Measurements from ENCODE around the gene NBEA.

The NBEA gene

DNA sequence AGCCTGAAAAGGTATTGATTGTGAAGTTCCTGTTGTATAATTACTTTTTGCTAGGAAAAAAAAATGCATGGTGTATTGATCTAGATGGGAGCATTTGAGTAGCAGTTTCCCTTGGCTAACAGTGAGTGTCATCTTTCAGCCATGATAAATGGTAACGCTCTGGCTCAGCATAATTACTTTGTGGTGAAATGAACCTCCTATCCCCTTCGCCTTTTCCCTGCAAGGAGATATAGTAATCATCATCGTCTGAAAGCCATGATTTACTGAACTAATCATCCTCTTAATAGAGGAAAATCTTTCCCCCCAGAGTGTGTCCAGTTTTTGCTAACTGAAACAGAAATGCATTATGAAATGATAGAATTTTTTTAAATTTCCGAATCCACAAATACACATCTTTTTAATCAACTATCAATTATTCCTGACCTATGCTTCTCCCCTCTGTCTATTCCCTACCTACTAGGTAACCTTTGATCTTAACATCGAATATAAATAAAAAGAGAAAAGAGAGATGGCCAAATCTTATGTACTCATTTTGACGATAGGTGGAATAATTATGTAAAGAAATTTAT lies 445.7 kb downstream of the NBEA start:
- no peak overlapping the region for H3K23ac ChIP-seq (ENCODE audit: low read length)
- H4K12ac ChIP-seq (ENCODE audit: low read depth, low read length): no peak overlapping the region
- no peaks in the 10 kb centered on the region for H3K79me1 ChIP-seq (ENCODE audit: low read length)
- no peak overlapping the region for H3K18ac ChIP-seq (ENCODE audit: low read length)
- no peaks in the 10 kb centered on the region for H3K79me2 ChIP-seq (ENCODE audit: control insufficient read depth, insufficient read depth, low read length, poor library complexity)
- no peaks in the 10 kb centered on the region for H3K36me3 ChIP-seq (ENCODE audit: control insufficient read depth in 1 of 2, insufficient read depth in 2 of 2, low read length in 2 of 2)
- no peak overlapping the region for H4K8ac ChIP-seq (ENCODE audit: low read depth, low read length)
- H3K4me2 ChIP-seq (ENCODE audit: low read length): no peak overlapping the region
- no peak overlapping the region for H2BK120ac ChIP-seq (ENCODE audit: insufficient read depth, low read length, poor library complexity)
- no peak overlapping the region for H2AK5ac ChIP-seq (ENCODE audit: low read length)
- H3K4me1 ChIP-seq (ENCODE audit: control insufficient read depth in 1 of 2, insufficient read depth in 2 of 2, low read length in 2 of 2): no peaks in the 10 kb centered on the region
- H3K27ac ChIP-seq (ENCODE audit: low read depth, low read length): no peak overlapping the region
- no peak overlapping the region for H2AFZ ChIP-seq (ENCODE audit: insufficient read depth, low read length, poor library complexity)
- H3K27me3 ChIP-seq (ENCODE audit: insufficient read depth, low read length): no peaks in the 10 kb centered on the region
- no peak for DNase-seq
- WGBS (ENCODE audit: extremely low coverage, insufficient coverage, insufficient read length): 100% methylated on average over 1 of the region's 6 CpGs
- no peak overlapping the region for H4K91ac ChIP-seq (ENCODE audit: low read depth, low read length)
- H3K4me3 ChIP-seq (ENCODE audit: low read depth, low read length): no peak overlapping the region
- H2BK12ac ChIP-seq (ENCODE audit: low read length): no peak overlapping the region
- no peak overlapping the region for H2BK5ac ChIP-seq (ENCODE audit: low read depth, low read length, poor library complexity)
- no peak overlapping the region for H3K4ac ChIP-seq (ENCODE audit: low read depth, low read length)
- H3K9ac ChIP-seq (ENCODE audit: low read length): no peak overlapping the region
- no peak overlapping the region for H3K14ac ChIP-seq (ENCODE audit: low read length)
- H3K9me3 ChIP-seq (ENCODE audit: insufficient read depth, low read depth, low read length): no peaks in the 10 kb centered on the region

DNA sequence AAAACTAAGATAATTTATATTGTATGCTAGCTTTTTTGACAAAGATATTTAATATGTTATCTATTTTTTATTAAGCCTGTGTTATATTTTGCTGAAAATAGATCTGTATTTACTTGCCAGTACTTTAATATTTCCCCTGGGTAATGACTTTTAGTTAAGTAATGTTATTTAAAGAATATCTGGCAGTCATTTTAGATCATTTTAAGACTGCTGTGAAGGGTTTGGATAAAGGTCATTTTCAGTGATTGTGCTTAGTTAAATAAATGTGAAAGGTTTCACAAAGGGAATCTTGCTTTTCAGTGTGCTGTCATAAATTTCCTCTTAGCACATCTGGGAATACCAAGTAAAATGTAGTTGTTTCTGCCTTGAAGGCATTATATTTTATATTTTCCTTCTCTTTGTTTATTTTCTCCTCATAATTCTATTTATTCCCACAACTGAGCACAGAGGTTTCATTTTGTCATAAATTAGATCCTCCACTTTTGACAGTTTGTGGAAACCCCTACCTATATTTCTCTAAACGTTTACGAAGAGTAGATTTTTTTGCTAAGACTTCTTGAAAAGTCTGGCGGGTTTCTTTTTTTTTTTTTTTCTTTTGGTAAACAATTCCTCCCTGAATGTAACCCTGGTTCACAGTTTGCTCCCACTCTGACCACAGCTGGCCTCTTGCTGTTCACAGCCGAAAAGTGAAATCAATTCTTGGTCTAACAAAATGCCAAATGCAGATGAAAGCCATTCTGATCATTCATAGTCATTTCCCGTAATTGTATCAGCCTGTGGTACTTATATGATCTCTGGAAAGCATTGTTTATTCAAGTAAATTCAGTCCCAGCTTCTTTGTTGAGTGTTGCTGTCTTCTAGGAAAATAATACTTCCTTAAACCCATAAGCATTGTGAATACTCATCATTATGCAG lies 446.6 kb downstream of the NBEA start:
- Histone ChIP-seq H3K27ac (ENCODE audit: low read depth, low read length) (no peak overlapping the region), H3K18ac (ENCODE audit: low read length) (no peak overlapping the region), H3K36me3 (ENCODE audit: control insufficient read depth in 1 of 2, insufficient read depth in 2 of 2, low read length in 2 of 2) (no peaks in the 10 kb centered on the region), H2AK5ac (ENCODE audit: low read length) (no peak overlapping the region), H3K23ac (ENCODE audit: low read length) (no peak overlapping the region), H3K9ac (ENCODE audit: low read length) (no peak overlapping the region), H4K8ac (ENCODE audit: low read depth, low read length) (no peak overlapping the region), H4K91ac (ENCODE audit: low read depth, low read length) (no peak overlapping the region), H3K14ac (ENCODE audit: low read length) (no peak overlapping the region), H3K4ac (ENCODE audit: low read depth, low read length) (no peak overlapping the region), H3K4me1 (ENCODE audit: control insufficient read depth in 1 of 2, insufficient read depth in 2 of 2, low read length in 2 of 2) (no peaks in the 10 kb centered on the region), H3K4me2 (ENCODE audit: low read length) (no peak overlapping the region), H3K79me1 (ENCODE audit: low read length) (no peaks in the 10 kb centered on the region), H3K4me3 (ENCODE audit: low read depth, low read length) (no peak overlapping the region), H3K79me2 (ENCODE audit: control insufficient read depth, insufficient read depth, low read length, poor library complexity) (no peaks in the 10 kb centered on the region), H2BK5ac (ENCODE audit: low read depth, low read length, poor library complexity) (no peak overlapping the region), H2AFZ (ENCODE audit: insufficient read depth, low read length, poor library complexity) (no peak overlapping the region), H4K12ac (ENCODE audit: low read depth, low read length) (no peak overlapping the region), H3K27me3 (ENCODE audit: insufficient read depth, low read length) (no peaks in the 10 kb centered on the region), H2BK12ac (ENCODE audit: low read length) (no peak overlapping the region), H2BK120ac (ENCODE audit: insufficient read depth, low read length, poor library complexity) (no peak overlapping the region), H3K9me3 (ENCODE audit: insufficient read depth, low read depth, low read length) (no peaks in the 10 kb centered on the region)
- DNase-seq: no peak
- WGBS (ENCODE audit: extremely low coverage, insufficient coverage, insufficient read length): no CpG with 5 or more reads among the region's 5 CpGs

DNA sequence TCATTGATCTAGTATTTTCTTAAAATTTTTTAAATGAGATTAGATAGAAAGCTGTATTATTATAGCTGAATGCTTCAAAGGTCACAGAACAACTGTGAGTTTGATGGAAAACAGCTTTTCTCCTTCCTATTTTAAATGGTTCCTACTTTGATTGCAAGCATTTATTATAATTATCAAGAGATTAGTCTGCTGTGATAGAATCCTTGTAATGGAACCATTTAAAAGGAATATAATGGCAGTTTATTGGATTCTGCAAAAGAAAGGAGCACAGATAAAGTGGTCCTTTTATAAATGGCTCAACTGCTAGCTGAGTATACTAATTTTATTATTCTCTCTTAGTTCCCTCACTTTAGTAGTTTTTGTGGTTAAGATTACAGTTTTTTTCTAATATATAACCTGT lies 447.5 kb downstream of the NBEA start:
- no peaks in the 10 kb centered on the region for H3K79me2 ChIP-seq (ENCODE audit: control insufficient read depth, insufficient read depth, low read length, poor library complexity)

DNA sequence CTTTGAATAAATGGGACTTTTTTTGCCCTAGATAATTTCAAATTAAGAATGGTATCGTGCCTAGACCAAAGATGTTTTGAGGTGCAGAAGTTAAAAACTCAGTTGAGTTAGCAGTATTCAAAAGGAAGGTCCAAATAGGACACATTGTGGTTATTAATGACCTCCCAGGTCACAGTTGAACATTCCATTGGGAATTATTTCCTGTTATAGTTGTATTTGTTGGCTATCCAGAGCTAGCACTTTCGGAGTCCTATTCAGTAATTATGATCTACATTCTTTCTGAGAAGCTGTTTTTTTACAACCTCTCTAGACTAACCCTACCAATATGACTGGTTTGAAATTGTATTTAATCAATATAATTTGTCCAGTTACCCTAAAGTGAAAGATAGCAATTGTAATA lies 450.7 kb downstream of the NBEA start:
- no peaks in the 10 kb centered on the region for H3K79me1 ChIP-seq (ENCODE audit: low read length)

More for the DNA sequence above, 447.5 kb downstream of the NBEA start:
- Histone ChIP-seq H3K27me3 (ENCODE audit: insufficient read depth, low read length) (no peaks in the 10 kb centered on the region), H4K12ac (ENCODE audit: low read depth, low read length) (no peak overlapping the region), H2BK5ac (ENCODE audit: low read depth, low read length, poor library complexity) (no peak overlapping the region), H2BK12ac (ENCODE audit: low read length) (no peak overlapping the region), H2AK5ac (ENCODE audit: low read length) (no peak overlapping the region), H3K4me3 (ENCODE audit: low read depth, low read length) (no peak overlapping the region), H3K18ac (ENCODE audit: low read length) (no peak overlapping the region), H3K27ac (ENCODE audit: low read depth, low read length) (no peak overlapping the region), H3K36me3 (ENCODE audit: control insufficient read depth in 1 of 2, insufficient read depth in 2 of 2, low read length in 2 of 2) (no peaks in the 10 kb centered on the region), H4K91ac (ENCODE audit: low read depth, low read length) (no peak overlapping the region), H3K4me1 (ENCODE audit: control insufficient read depth in 1 of 2, insufficient read depth in 2 of 2, low read length in 2 of 2) (no peaks in the 10 kb centered on the region), H2BK120ac (ENCODE audit: insufficient read depth, low read length, poor library complexity) (no peak overlapping the region), H3K4ac (ENCODE audit: low read depth, low read length) (no peak overlapping the region), H3K9me3 (ENCODE audit: insufficient read depth, low read depth, low read length) (no peaks in the 10 kb centered on the region), H3K23ac (ENCODE audit: low read length) (no peak overlapping the region), H2AFZ (ENCODE audit: insufficient read depth, low read length, poor library complexity) (no peak overlapping the region), H3K4me2 (ENCODE audit: low read length) (no peak overlapping the region), H3K9ac (ENCODE audit: low read length) (no peak overlapping the region), H3K79me1 (ENCODE audit: low read length) (no peaks in the 10 kb centered on the region), H4K8ac (ENCODE audit: low read depth, low read length) (no peak overlapping the region), H3K14ac (ENCODE audit: low read length) (no peak overlapping the region)
- DNase-seq: no peak

More for the DNA sequence above, 450.7 kb downstream of the NBEA start:
- Histone ChIP-seq H3K4me2 (ENCODE audit: low read length) (no peak overlapping the region), H4K8ac (ENCODE audit: low read depth, low read length) (no peak overlapping the region), H2BK5ac (ENCODE audit: low read depth, low read length, poor library complexity) (no peak overlapping the region), H3K27ac (ENCODE audit: low read depth, low read length) (no peak overlapping the region), H2AFZ (ENCODE audit: insufficient read depth, low read length, poor library complexity) (no peak overlapping the region), H2BK12ac (ENCODE audit: low read length) (no peak overlapping the region), H3K27me3 (ENCODE audit: insufficient read depth, low read length) (no peaks in the 10 kb centered on the region), H3K9ac (ENCODE audit: low read length) (no peak overlapping the region), H4K91ac (ENCODE audit: low read depth, low read length) (no peak overlapping the region), H3K18ac (ENCODE audit: low read length) (no peak overlapping the region), H4K12ac (ENCODE audit: low read depth, low read length) (no peak overlapping the region), H2AK5ac (ENCODE audit: low read length) (no peak overlapping the region), H2BK120ac (ENCODE audit: insufficient read depth, low read length, poor library complexity) (no peak overlapping the region), H3K14ac (ENCODE audit: low read length) (no peak overlapping the region), H3K23ac (ENCODE audit: low read length) (no peak overlapping the region), H3K36me3 (ENCODE audit: control insufficient read depth in 1 of 2, insufficient read depth in 2 of 2, low read length in 2 of 2) (no peaks in the 10 kb centered on the region), H3K4ac (ENCODE audit: low read depth, low read length) (no peak overlapping the region), H3K4me3 (ENCODE audit: low read depth, low read length) (no peak overlapping the region), H3K79me2 (ENCODE audit: control insufficient read depth, insufficient read depth, low read length, poor library complexity) (no peaks in the 10 kb centered on the region), H3K4me1 (ENCODE audit: control insufficient read depth in 1 of 2, insufficient read depth in 2 of 2, low read length in 2 of 2) (no peaks in the 10 kb centered on the region), H3K9me3 (ENCODE audit: insufficient read depth, low read depth, low read length) (no peaks in the 10 kb centered on the region)
- no peak for DNase-seq
- WGBS (ENCODE audit: extremely low coverage, insufficient coverage, insufficient read length): no CpG with 5 or more reads among the region's 2 CpGs
